ENCODE data around the gene CHCHD3.

The CHCHD3 gene

DNA sequence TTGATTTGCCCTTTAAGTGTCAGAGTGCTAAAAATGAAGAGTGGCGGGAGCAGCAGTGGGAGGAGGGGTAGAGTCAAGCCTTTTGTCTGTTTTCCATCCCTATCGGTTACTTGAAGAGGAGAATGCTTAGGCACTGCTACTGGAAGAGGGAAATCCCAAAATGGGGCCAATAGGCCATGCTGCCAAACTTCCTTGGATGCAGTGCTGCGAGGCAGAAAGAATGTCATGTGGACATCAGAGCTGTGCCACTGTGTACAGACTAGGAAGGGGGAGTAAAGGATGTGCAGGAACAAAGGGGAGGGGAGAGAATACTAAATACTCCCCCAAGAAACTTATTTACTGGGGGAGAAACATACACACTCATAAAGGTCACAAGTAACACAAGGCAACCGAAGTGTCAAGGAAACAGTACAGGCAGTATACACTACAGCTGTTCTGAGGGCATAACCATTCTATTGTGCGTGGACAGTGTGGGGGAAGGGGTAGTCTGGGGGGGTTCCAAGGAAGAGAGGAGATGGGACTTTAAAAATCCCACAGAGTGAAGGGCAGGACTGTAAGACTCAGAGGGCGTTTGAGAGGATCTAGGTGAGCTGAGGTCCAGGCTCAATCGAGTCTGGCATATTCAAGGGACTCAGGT lies 276.9 kb downstream of the CHCHD3 start:
- TF ChIP-seq, protein P1, sequence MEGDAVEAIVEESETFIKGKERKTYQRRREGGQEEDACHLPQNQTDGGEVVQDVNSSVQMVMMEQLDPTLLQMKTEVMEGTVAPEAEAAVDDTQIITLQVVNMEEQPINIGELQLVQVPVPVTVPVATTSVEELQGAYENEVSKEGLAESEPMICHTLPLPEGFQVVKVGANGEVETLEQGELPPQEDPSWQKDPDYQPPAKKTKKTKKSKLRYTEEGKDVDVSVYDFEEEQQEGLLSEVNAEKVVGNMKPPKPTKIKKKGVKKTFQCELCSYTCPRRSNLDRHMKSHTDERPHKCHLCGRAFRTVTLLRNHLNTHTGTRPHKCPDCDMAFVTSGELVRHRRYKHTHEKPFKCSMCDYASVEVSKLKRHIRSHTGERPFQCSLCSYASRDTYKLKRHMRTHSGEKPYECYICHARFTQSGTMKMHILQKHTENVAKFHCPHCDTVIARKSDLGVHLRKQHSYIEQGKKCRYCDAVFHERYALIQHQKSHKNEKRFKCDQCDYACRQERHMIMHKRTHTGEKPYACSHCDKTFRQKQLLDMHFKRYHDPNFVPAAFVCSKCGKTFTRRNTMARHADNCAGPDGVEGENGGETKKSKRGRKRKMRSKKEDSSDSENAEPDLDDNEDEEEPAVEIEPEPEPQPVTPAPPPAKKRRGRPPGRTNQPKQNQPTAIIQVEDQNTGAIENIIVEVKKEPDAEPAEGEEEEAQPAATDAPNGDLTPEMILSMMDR (IDR thresholded peaks at IDR 0.05; ENCODE audit: low read depth, low read length, missing control alignments) = no peak

DNA sequence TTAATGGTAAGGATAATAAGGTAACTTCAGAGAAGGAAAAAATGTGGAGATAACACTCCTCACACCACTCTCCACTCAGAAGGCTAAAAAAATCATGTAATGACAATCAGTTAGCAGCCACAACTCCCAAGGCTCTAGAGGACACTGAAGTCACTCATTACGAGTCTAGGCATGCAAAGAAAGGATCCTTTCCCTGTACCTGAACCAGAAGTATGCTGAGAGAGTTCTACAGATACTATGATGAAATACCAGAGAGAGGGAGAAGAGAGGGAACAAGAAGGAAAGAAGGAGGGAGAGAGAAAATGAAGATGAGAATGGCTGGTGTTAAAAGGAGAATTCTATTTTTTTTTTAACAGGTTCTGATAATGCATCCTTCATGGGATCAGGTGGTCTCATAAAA lies 281.4 kb downstream of the CHCHD3 start:
- no peak for DNase-seq (ENCODE audit: extremely low read depth, low read depth)
- TF ChIP-seq, protein P1 (IDR thresholded peaks at IDR 0.05; ENCODE audit: low read depth, low read length, missing control alignments) = no peak

More for the DNA sequence above, 276.9 kb downstream of the CHCHD3 start:
- no peak overlapping the region for H3K4me3 ChIP-seq (replicated peaks; ENCODE audit: low read depth, low read length)
- DNase-seq (ENCODE audit: extremely low read depth, low read depth) = no peak

DNA sequence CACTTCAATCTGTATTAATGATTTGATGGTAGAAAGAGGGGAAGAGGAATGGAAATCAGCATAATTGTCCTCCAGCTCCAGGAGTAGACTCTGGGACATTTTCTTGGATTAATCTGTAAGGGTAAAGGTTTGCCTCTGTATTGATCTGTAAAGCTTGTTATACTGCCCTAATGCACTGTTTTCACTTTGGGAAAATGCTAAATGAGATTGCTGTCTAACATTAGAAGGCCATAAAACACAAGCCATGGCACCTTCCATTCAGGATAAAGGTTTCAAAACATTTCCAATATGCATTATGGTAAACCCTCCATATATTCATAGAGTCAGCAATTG lies 282.8 kb downstream of the CHCHD3 start:
- H3K4me3 ChIP-seq (replicated peaks; ENCODE audit: low read depth, low read length) = no peak overlapping the region
- TF ChIP-seq, protein P1 (IDR thresholded peaks at IDR 0.05; ENCODE audit: low read depth, low read length, missing control alignments) = no peak
- no peak for DNase-seq (ENCODE audit: extremely low read depth, low read depth)

More for the DNA sequence above, 281.4 kb downstream of the CHCHD3 start:
- no peak overlapping the region for H3K4me3 ChIP-seq (replicated peaks; ENCODE audit: low read depth, low read length)

DNA sequence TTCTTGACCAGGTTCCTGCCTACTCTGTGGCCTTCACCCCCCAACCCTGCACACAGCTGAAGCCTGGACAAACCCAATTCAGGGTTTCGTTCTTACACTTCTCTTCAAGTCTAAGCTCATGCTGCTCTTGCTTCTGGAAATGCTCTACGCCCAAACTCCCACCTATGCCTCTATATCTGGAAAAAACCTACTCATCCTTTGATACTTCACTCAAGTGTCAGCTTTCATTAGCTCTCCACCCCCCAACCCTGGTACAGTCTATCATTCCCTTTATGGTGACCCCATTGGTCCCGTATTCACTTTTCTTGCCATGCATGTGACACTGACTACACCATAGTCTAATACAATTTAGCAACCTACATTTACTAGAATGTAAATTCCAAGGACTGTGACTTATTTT lies 284.7 kb downstream of the CHCHD3 start:
- no peak overlapping the region for H3K4me3 ChIP-seq (replicated peaks; ENCODE audit: low read depth, low read length)
- TF ChIP-seq, protein P1 (IDR thresholded peaks at IDR 0.05; ENCODE audit: low read depth, low read length, missing control alignments) = no peak
- DNase-seq (ENCODE audit: extremely low read depth, low read depth) = no peak

DNA sequence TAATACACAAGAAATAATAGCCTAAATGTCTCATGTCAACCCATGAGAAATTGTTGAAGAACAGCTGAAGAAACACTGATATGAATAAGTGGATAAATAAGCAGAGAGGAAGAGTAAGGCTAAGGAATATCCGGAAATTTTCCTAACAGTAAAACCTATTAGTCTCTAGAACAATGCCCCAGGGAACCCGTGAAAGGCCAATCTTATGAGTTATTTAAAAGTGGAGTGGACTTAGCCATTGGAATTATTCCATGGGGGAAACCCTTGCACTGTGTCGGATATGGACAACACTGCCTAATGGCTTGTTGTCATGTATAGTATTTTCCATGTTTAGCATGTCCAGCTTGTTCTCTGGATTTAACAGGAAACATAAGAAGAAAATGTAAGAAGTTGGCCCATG lies 288.4 kb downstream of the CHCHD3 start:
- DNase-seq (ENCODE audit: extremely low read depth, low read depth) = no peak
- TF ChIP-seq, protein P1 (IDR thresholded peaks at IDR 0.05; ENCODE audit: low read depth, low read length, missing control alignments) = no peak
- H3K4me3 ChIP-seq (replicated peaks; ENCODE audit: low read depth, low read length) = no peak overlapping the region

DNA sequence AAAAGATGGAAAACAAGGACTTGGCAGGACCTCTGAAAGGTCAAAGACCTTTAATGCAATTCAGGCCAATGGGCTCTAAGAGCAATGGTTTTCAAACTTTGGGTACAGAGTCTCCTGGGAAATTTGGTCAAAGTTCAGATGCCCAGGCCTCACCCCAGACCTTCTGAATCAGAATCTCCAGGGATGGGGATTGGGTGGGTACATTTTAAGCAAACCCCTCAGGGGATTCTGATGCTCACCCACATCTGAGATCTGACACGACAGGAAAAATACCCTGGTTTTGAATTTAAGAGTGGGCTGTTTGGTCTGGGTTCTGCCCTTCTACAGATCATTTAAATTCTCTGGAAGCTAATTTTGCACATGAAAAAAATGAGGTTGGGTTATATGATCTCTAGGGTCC lies 290.9 kb downstream of the CHCHD3 start:
- TF ChIP-seq, protein P1 (IDR thresholded peaks at IDR 0.05; ENCODE audit: low read depth, low read length, missing control alignments) = no peak
- no peak overlapping the region for H3K4me3 ChIP-seq (replicated peaks; ENCODE audit: low read depth, low read length)
- no peak for DNase-seq (ENCODE audit: extremely low read depth, low read depth)

DNA sequence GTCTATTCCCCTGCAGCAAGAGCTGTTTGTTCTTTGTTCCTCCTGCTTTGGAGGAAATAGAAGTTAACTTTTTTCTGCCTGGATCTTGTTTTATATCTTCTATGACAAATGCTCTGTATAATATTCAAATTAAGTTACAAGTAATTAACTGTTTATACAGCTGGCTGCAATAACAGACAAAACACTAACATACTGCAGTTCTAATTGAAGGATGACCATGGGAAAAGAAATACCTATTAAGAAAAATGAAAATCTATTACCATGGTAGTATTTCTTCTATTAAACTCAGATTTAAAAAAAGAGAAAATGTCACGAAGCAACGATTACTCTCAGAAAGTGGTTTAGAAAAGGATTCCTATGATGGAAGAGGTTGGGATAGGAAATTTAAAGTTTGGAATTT lies 291.8 kb downstream of the CHCHD3 start:
- no peak overlapping the region for H3K4me3 ChIP-seq (replicated peaks; ENCODE audit: low read depth, low read length)
- no peak for DNase-seq (ENCODE audit: extremely low read depth, low read depth)
- TF ChIP-seq, protein P1 (IDR thresholded peaks at IDR 0.05; ENCODE audit: low read depth, low read length, missing control alignments) = no peak
